Body of pancreas (tissue), 4 donors: Measurements from ENCODE around the gene ASCL5. TPM values are rescaled to one million over a fixed set of nuclear protein-coding genes. Genes with fewer than 3 reads are reported as not detected.

Source experiments
- ATAC-seq: fragments of 150-250 bp; one replicate; pipeline ENCODE4 v1.9.1; 2016
- DNase-seq, 4 donors: peaks; one replicate each; pipeline ENCODE4 v3.0.0-alpha.2; 2019
- H3K27ac ChIP-seq, 4 donors: fragments of 200-600 bp; sonication (generic); 1 replicate in 3 of 4; 2 replicates in 1 of 4; pipeline versions ENCODE4 v1.5.1 to v1.6.1; 2016 to 2019; ENCODE audit warnings: mild to moderate bottlenecking in 1 of 4, mixed read lengths in 1 of 4, moderate library complexity in 1 of 4
- H3K27me3 ChIP-seq, 2 donors: fragments of 200-600 bp; sonication (generic); one replicate each; pipeline ENCODE4 v1.6.0; 2016; ENCODE audit warnings: mild to moderate bottlenecking in 1 of 2
- H3K36me3 ChIP-seq, 2 donors: fragments of 200-600 bp; sonication (generic); replicated peaks in 1 of 2; 2 replicates each; pipeline ENCODE4 v1.5.1; 2016; ENCODE audit warnings: low read depth in 2 of 2; ENCODE audit not compliant: insufficient read depth in 1 of 2
- H3K4me1 ChIP-seq: fragments of 200-600 bp; sonication (generic); one replicate; pipeline ENCODE4 v1.6.0; 2016
- H3K4me3 ChIP-seq, 2 donors: fragments of 200-600 bp; sonication (generic); 1 replicate in 1 of 2; 2 replicates in 1 of 2; pipeline ENCODE4 v1.5.1; 2016 to 2019
- H3K9me3 ChIP-seq, 3 donors: fragments of 200-600 bp; sonication (generic); 1 replicate in 2 of 3; 2 replicates in 1 of 3; pipeline ENCODE4 v1.5.1; 2016
- POLR2A ChIP-seq, 3 donors: fragments of 450-650 bp; IDR thresholded peaks; one replicate each; pipeline ENCODE4 v1.6.1; 2016; ENCODE audit warnings: antibody characterized with exemption in 3 of 3, mild to moderate bottlenecking in 2 of 3
- WGBS, 2 donors: methylation state at CpG; one replicate each; pipeline ENCODE4 v1.1.5; 2017; 5-methylcytosine and 5-hydroxymethylcytosine counted together
- intact Hi-C: fragments of 100-400 bp; cut with DNase I; formaldehyde crosslinking; loops from one replicate; pipeline ENCODE4 v1.15.1; 2023
- total RNA-seq, 2 donors: library from RNA; depleted of rRNA; stranded (reverse); fragments of >200 nt; gene quantifications; one replicate each; pipeline ENCODE4 v1.1.0, GENCODE V29; 2016
- TF ChIP-seq, protein P1 (sequence below), 7 experiments: fragments of 450-650 bp in 4 of 7; fragments of 200-600 bp in 3 of 7; sonication (generic) in 3 of 7; IDR thresholded peaks; one replicate each; pipeline ENCODE4 v1.5.1; 2016 to 2019; ENCODE audit warnings: antibody characterized with exemption in 7 of 7

The ASCL5 gene
- total RNA-seq, 2 donors from 2014 or later, result 1.0 to 4.6 TPM

GRCh38 chr1:201157949-201158348, 31.0 kb upstream of the ASCL5 start:
- H3K27ac ChIP-seq, result no peak overlapping the region
- DNase-seq, result no peak
- no peaks in the 10 kb centered on the region for H3K9me3 ChIP-seq
- no peak for TF ChIP-seq POLR2A (IDR thresholded peaks at IDR 0.05)
- TF ChIP-seq, protein P1, sequence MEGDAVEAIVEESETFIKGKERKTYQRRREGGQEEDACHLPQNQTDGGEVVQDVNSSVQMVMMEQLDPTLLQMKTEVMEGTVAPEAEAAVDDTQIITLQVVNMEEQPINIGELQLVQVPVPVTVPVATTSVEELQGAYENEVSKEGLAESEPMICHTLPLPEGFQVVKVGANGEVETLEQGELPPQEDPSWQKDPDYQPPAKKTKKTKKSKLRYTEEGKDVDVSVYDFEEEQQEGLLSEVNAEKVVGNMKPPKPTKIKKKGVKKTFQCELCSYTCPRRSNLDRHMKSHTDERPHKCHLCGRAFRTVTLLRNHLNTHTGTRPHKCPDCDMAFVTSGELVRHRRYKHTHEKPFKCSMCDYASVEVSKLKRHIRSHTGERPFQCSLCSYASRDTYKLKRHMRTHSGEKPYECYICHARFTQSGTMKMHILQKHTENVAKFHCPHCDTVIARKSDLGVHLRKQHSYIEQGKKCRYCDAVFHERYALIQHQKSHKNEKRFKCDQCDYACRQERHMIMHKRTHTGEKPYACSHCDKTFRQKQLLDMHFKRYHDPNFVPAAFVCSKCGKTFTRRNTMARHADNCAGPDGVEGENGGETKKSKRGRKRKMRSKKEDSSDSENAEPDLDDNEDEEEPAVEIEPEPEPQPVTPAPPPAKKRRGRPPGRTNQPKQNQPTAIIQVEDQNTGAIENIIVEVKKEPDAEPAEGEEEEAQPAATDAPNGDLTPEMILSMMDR (IDR thresholded peaks at IDR 0.05), result no peak
- whole genome bisulfite sequencing, 2 donors, result 85 to 98% methylated on average over 2 of the region's 2 CpGs
- no peak overlapping the region for H3K4me3 ChIP-seq
- no peak for ATAC-seq
- no peaks in the 10 kb centered on the region for H3K36me3 ChIP-seq
- intact Hi-C loops, result no loop called here
- H3K27me3 ChIP-seq, result no peaks in the 10 kb centered on the region
- H3K4me1 ChIP-seq, result peaks cover 14% of the 10 kb centered on the region

GRCh38 chr1:201156819-201157218, 29.8 kb upstream of the ASCL5 start:
- DNase-seq (no peak), ATAC-seq (no peak)
- TF ChIP-seq, protein P1 (IDR thresholded peaks at IDR 0.05), result no peak
- TF ChIP-seq POLR2A (IDR thresholded peaks at IDR 0.05), result no peak
- H3K27me3 ChIP-seq, result no peaks in the 10 kb centered on the region
- H3K4me3 ChIP-seq, result no peak overlapping the region
- intact Hi-C loops, result no loop called here
- no peaks in the 10 kb centered on the region for H3K9me3 ChIP-seq
- peaks cover 17% of the 10 kb centered on the region for H3K4me1 ChIP-seq
- no peaks in the 10 kb centered on the region for H3K36me3 ChIP-seq
- no peak overlapping the region for H3K27ac ChIP-seq

GRCh38 chr1:201156346-201156745, 29.4 kb upstream of the ASCL5 start:
- Histone ChIP-seq H3K9me3 (no peaks in the 10 kb centered on the region), H3K36me3 (peaks cover 0 to under 1% of the 10 kb centered on the region in 2 donors), H3K27ac (no peak overlapping the region), H3K27me3 (no peaks in the 10 kb centered on the region), H3K4me3 (no peak overlapping the region), H3K4me1 (peaks cover 17% of the 10 kb centered on the region)
- DNase-seq, result no peak
- TF ChIP-seq, protein P1 (IDR thresholded peaks at IDR 0.05), result no peak
- TF ChIP-seq POLR2A (IDR thresholded peaks at IDR 0.05), result no peak
- intact Hi-C loops, result no loop called here
- no peak for ATAC-seq
- WGBS, 2 donors, result 76 to 82% methylated on average over 3 of the region's 3 CpGs

- ATAC-seq (no peak), DNase-seq (no peak)
Observed at GRCh38 chr1:201155354-201155753, 28.4 kb upstream of the ASCL5 start.

More at GRCh38 chr1:201155354-201155753, 28.4 kb upstream of the ASCL5 start:
- no peak overlapping the region for H3K4me3 ChIP-seq
- intact Hi-C loops, result no loop called here
- WGBS, 2 donors, result 84 to 89% methylated on average over 2 of the region's 2 CpGs
- no peaks in the 10 kb centered on the region for H3K27me3 ChIP-seq
- peaks cover 0 to 5% of the 10 kb centered on the region in 2 donors for H3K36me3 ChIP-seq
- no peak overlapping the region for H3K27ac ChIP-seq
- TF ChIP-seq POLR2A (IDR thresholded peaks at IDR 0.05), result no peak
- TF ChIP-seq, protein P1 (IDR thresholded peaks at IDR 0.05), result no peak
- H3K9me3 ChIP-seq, result no peaks in the 10 kb centered on the region
- peaks cover 17% of the 10 kb centered on the region for H3K4me1 ChIP-seq
